PFSK-1 (cell line): Measurements from ENCODE around the gene LINC01488.

Experiments used
- FOXP2 ChIP-seq: optimal IDR thresholded peaks from 2 replicates; pipeline ENCODE3; 2011; ENCODE audit warnings: borderline replicate concordance, control low read depth, inconsistent platforms; ENCODE audit not compliant: insufficient read depth; ENCODE audit errors: extremely low read length, extremely low read depth
- POLR2AphosphoS5 ChIP-seq: IDR thresholded peaks from 2 replicates; pipeline ENCODE4 v1.6.1; 2012; ENCODE audit warnings: low read depth, mild to moderate bottlenecking, control low read depth, low read length, moderate library complexity
- REST ChIP-seq, 2 experiments: IDR thresholded peaks; 2 replicates each; pipeline versions ENCODE4 v1.6.1 to v1.8.0; 2011 to 2012; ENCODE audit warnings: low read depth in 2 of 2, low read length in 2 of 2, control low read depth in 1 of 2, inconsistent platforms in 1 of 2, mild to moderate bottlenecking in 1 of 2, moderate library complexity in 1 of 2; ENCODE audit not compliant: insufficient read depth in 1 of 2
- SIN3A ChIP-seq: IDR thresholded peaks from 2 replicates; pipeline ENCODE4 v1.6.1; 2012; ENCODE audit warnings: mild to moderate bottlenecking, low read length, moderate library complexity, borderline replicate concordance; ENCODE audit not compliant: insufficient read depth
- TAF1 ChIP-seq: IDR thresholded peaks from 2 replicates; pipeline ENCODE4 v1.6.1; 2012; ENCODE audit warnings: low read length, control low read depth, borderline replicate concordance; ENCODE audit not compliant: insufficient read depth

LINC01488 gene

GRCh38 chr11:69466039-69466438 lies 15.4 kb upstream of the LINC01488 start:
- TF ChIP-seq FOXP2 (no peak), POLR2AphosphoS5 (no peak), REST (IDR thresholded peaks at IDR 0.05; ENCODE audit: insufficient read depth in 1 of 2, low read depth in 2 of 2, low read length in 2 of 2) (no peak)

DNA sequence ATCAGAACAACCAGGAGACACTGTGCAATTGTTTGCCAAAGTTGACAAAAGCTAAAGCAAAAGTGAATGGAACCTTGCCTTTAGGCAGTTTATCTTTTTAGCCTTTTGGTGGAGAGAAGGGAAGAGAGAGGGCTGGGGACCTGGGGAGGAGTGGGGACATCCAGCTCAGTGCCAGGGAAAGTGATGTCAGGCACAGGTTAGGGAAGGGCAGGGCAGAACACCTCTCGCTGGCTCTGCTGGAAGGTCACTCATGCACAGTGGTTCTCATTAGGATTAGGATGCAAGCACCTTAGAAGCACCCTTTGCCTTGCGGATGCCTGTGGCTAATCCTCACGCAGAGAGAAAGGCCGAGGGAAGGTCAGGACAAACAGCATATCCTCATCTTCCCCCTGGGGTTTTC lies 14.3 kb upstream of the LINC01488 start:
- TF ChIP-seq TAF1: no peak
- no peak for TF ChIP-seq REST (IDR thresholded peaks at IDR 0.05; ENCODE audit: insufficient read depth in 1 of 2, low read depth in 2 of 2, low read length in 2 of 2)
- TF ChIP-seq SIN3A: no peak
- no peak for TF ChIP-seq FOXP2
- no peak for TF ChIP-seq POLR2AphosphoS5

DNA sequence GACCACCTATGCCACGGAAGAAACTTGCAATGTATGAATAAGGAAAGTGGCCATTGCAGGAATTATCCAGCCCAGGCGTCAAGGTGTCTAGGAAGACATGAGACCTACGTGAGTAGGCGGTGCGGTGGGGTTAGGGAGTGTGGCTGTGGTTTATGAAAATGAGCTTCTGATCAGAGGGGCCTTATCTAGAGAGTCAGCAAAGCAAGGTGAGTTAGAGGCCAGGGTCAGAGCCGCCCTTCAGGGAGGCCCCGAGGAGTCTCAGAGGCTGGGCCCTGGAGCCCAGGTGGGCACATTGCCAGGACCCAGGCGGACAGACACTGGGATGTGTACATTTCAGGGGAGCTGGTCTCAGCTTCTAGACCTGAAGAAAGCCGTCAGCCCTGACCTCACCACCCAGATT lies 13.8 kb upstream of the LINC01488 start:
- no peak for TF ChIP-seq TAF1
- TF ChIP-seq SIN3A: no peak
- TF ChIP-seq FOXP2: no peak
- TF ChIP-seq REST (IDR thresholded peaks at IDR 0.05; ENCODE audit: insufficient read depth in 1 of 2, low read depth in 2 of 2, low read length in 2 of 2): no peak
- TF ChIP-seq POLR2AphosphoS5: no peak

DNA sequence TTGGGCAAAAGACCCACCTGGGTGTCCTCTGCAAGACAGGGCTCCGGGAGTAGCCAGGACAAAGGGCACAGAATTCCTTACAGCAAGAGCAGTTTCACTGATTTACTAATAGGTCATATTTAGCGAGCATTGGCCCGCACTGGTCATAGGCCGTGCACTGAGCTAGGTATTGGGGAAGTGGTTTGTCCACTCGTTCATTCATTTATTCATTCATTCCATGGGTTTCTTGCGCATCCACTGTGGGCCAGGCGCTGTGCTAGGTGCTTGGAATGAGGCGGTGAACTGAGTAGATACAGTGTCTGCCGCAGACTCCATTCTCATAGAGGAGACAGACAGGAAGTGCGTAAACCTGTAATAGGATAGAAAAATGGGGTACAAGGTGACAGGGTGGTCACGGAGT lies 13.2 kb upstream of the LINC01488 start:
- no peak for TF ChIP-seq SIN3A
- TF ChIP-seq POLR2AphosphoS5: no peak
- no peak for TF ChIP-seq FOXP2
- TF ChIP-seq REST (IDR thresholded peaks at IDR 0.05; ENCODE audit: insufficient read depth in 1 of 2, low read depth in 2 of 2, low read length in 2 of 2): no peak
- TF ChIP-seq TAF1: no peak
